ENCODE measurements around the gene ZBTB7B.
A peak's percentile ranks its signal among the peaks of the same experiment; 100 is the strongest.

- TF ChIP-seq CTCF (IDR thresholded peaks at IDR 0.05) (no peak), POLR2A (IDR thresholded peaks at IDR 0.05) (peak; percentile 34 to 61 (median 50))
Measured at GRCh38 chr1:155051342-155051776, 48.8 kb downstream of the ZBTB7B start.

Data from body of pancreas (tissue), 4 donors.